Ecto neural progenitor cell (in vitro differentiated cells): ENCODE data around the gene ABCD4.

ENCODE experiments used
- DNase-seq: peaks from one replicate; pipeline ENCODE4 v3.0.0-alpha.2; 2018; ENCODE audit warnings: low spot score

The ABCD4 gene

GRCh38 chr14:74259513-74259912, 43.2 kb downstream of the ABCD4 start:
- no peak for DNase-seq

- DNase-seq, result no peak
These were observed 44.0 kb downstream of the ABCD4 start for GRCh38 chr14:74258764-74259035.

- DNase-seq, result no peak
These were observed 44.6 kb downstream of the ABCD4 start for GRCh38 chr14:74257941-74258763.

GRCh38 chr14:74257078-74257940, 45.4 kb downstream of the ABCD4 start:
- DNase-seq, result peak; percentile 84

- no peak for DNase-seq
These were observed 47.5 kb downstream of the ABCD4 start for GRCh38 chr14:74255281-74255680.

GRCh38 chr14:74249433-74250375, 53.0 kb downstream of the ABCD4 start:
- no peak for DNase-seq

GRCh38 chr14:74248017-74248416, 54.7 kb downstream of the ABCD4 start:
- no peak for DNase-seq

GRCh38 chr14:74246542-74246941, 56.2 kb downstream of the ABCD4 start:
- DNase-seq, result no peak

GRCh38 chr14:74245292-74245691, 57.4 kb downstream of the ABCD4 start:
- DNase-seq, result no peak

- no peak for DNase-seq
These were observed 58.6 kb downstream of the ABCD4 start for GRCh38 chr14:74244115-74244514.

GRCh38 chr14:74243051-74243450, 59.7 kb downstream of the ABCD4 start:
- DNase-seq, result no peak

- DNase-seq, result no peak
These were observed 60.0 kb downstream of the ABCD4 start for GRCh38 chr14:74242780-74243042.

GRCh38 chr14:74242021-74242779, 60.5 kb downstream of the ABCD4 start:
- no peak for DNase-seq

GRCh38 chr14:74241652-74242017, 61.1 kb downstream of the ABCD4 start:
- DNase-seq, result no peak

- DNase-seq, result peak; percentile 69
These were observed 61.7 kb downstream of the ABCD4 start for GRCh38 chr14:74240794-74241651.

GRCh38 chr14:74239848-74240793, 62.6 kb downstream of the ABCD4 start:
- no peak for DNase-seq

- DNase-seq, result peak; percentile 70
These were observed 63.5 kb downstream of the ABCD4 start, which contains the start of gene VSX2 for GRCh38 chr14:74238974-74239847. Gene VSX2 (plus strand): TSS chr14:74239449. CDS start chr14:74239562, 113 bp downstream.

GRCh38 chr14:74237441-74237840, 65.3 kb downstream of the ABCD4 start:
- no peak for DNase-seq
